HG03342 (cell line): Measurements from ENCODE around the gene SYT13.

Source experiments
- ATAC-seq: cut with Tn5 transposase; IDR thresholded peaks from one replicate; pipeline ENCODE4 v1.9.1; 2021; ENCODE audit warnings: mild to moderate bottlenecking, moderate library complexity; ENCODE audit not compliant: unreplicated experiment

The SYT13 gene

DNA sequence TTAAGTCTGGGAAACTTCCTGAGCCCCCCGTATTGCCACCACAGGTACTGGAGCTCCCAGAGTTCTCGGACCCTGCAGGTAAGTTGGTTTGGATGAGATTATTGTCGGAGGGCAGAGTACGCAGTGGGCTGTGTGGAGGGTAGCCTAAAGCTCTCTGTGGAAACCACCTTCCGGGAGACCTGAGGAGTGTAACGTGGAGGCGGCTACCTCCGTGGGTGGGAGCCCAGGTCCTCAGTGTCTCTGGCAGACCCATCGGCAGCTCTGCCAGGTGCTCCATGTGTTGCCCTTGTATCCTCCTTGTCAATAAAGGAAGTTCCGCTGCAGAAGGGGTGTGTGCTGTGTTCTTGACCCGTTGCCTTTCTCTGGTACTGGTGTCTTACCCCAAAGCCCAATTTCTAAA, 61.4 kb downstream of the SYT13 start:
- no peak for ATAC-seq

DNA sequence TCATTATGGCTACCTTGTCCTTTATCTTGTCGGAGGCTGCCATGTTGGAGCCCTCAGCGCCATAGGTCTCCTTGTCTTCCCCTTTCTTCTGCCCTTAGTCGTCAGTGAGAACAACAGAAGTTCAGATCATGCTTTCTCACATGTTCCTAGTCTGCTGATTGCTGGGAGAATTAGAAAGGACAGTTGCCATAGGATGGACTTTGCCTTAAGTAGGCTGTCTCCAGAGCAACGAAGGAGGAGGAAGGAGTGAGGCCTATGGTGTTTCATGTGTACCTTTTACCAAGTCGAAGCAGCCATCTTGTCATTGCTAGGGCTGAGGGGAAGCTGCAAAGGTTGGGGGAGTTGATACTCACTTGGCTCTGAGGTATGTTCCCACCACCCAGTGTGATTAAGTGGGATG, 62.6 kb downstream of the SYT13 start:
- no peak for ATAC-seq

DNA sequence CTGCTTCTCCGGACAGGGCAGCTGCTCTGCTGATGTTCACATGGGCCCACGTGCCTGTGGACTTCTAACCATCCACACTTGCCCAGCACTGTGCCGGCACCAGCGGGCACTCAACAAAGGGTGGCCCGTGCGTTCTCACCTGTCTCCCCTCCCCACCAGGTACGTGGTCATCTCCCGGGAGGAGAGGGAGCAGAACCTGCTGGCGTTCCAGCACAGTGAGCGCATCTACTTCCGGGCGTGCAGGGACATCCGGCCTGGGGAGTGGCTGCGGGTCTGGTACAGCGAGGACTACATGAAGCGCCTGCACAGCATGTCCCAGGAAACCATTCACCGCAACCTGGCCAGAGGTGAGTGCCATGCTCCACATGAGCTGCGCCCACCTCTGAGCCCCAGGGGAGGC, 66.7 kb downstream of the SYT13 start:
- no peak for ATAC-seq

DNA sequence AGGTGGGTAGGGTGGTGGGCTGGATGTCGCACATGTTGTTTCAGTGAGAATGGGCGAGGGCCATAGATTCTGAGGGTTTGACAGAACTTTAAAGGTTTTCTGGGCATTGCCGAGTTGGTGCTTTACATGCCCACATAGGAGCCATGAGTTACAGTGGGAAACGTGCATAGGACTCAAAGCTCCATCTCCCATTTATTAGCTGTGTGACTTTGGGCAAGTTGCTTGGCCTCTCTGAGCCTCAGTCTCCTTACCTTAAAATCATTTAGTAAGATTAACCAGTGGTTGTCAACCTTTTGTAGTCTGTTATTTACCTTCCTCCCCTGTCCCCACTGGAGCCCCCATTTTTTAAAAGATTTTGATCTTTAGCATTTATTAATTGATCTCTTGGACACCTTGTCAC, 67.4 kb downstream of the SYT13 start:
- ATAC-seq, result no peak

DNA sequence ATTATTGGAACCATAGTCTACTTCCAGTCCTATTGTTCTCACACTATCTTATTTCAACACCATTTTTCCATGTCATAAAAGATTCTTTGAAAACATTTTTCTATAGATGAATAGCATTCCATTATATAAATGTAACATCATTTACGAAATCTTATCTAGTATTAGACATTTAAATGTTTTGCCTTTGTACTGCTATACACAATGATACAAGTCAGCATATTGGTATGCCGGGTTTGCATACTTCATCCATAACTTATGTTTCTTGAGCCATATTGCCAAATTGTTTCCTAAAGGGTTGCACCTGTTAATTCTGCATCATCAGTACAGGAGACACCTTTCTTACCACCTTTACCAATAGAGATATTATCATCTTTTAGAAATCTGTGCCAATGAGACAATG, 68.2 kb downstream of the SYT13 start:
- ATAC-seq, result no peak

DNA sequence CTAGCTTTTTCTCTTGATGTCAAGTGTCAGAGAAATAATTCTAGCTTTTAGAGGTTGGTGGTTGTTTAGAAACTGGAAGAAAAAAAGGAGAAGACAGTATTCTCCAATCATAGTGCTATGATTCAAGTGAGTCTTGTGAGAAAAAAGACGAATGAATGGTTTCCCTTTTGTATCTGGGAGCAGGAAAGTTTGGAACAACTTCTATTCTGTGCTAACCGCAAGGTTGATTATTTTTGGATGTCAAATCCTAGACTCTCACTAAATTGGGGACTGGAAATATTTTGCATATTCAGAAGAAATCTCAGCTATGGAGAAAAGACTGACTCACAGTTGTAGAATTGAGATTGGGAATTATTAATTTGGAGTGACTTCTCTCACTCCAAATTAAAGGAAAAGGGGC, 69.2 kb downstream of the SYT13 start:
- no peak for ATAC-seq

DNA sequence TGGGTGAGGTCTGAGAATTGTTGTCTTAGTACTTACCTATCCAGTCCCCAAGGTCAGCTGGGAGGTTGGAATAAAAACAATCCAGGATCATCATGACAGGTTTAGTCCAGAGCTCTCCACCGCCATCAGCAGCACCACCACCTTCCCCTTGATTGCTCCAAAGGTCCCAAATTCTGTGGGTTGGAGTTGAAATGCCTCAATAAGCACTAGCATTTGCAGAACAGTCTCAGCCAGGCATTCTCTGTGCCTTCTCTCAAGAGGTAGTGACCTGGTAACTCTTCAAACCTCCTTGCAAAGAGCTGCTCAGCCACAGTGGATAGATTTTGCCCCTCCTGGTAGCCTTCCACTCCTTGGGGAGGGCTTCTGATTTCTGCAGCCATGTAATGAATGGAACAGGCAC, 70.1 kb downstream of the SYT13 start:
- ATAC-seq, result no peak

DNA sequence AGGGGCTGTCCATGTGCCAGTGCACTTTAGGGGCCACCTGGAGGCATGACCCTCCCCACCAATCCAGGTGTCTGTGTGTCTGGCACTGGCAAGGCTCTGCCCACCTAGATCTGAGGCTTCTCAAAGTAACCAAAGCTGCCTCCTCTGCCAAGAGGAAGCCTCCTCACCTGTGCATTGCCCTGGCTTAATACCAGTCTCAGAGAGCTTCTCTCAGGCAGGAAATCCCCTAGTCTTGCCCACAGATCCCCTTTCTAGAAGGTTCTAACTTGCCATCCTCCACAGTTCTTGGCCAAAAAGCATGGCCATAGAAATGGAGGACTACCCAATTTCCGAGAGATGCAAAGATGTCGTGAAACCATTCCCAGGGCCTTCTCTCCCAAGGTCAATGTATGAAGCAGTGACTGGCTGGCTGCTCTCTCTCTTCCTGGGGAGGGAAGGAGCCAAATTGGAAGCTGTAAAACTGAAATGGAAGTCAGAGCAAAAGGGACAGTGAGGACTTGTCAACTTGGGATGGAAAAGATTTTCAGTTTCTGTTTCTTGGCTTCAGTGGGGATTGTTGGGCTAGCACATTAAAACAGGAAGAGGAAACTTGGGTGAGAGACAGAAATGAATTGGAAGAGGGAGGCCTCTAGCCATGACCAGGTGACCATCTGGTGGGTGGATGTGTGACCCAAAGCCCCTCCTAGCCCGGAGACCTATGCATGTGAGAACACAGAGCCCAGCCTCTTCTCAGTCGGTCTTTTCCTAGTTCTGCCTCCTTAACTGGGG, 70.9 kb downstream of the SYT13 start:
- ATAC-seq, result no peak

DNA sequence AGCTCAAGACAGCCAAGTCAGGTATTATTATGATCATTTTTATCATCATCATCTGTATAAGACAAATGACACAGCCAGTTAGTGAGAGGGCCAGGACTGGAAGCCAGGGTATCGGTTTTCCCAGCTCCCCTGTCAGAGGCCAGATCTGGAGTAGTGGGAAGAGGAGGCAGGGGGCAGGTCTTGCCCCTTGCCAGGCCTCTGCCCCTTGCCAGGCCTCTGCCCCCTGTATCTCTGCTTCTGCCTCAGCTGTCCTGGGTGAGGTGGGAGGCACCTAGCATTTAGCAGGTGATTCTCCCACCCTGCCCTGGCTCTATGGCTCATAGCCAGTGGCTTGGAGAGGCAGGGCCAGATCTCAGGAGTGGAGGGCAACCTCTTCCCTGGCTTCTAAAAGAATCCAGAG, 72.4 kb downstream of the SYT13 start:
- ATAC-seq, result no peak

DNA sequence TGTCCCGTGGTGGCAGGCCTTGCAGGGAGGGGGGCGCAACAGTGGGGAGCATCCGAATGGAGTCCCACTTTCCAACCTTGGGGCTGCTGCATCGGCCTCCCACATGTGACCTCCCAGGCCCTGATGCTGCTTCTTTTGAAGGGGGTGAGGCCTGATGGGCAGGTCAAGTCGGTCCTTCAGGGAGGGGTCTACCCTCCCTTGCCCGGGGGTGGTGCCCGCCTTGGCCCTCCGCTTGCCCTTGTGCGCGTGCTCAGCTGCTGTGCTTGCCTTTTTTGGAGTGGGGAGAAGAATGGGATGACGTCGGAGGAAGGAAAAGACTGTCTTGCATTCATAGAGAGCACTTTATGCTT, 72.8 kb downstream of the SYT13 start:
- no peak for ATAC-seq

DNA sequence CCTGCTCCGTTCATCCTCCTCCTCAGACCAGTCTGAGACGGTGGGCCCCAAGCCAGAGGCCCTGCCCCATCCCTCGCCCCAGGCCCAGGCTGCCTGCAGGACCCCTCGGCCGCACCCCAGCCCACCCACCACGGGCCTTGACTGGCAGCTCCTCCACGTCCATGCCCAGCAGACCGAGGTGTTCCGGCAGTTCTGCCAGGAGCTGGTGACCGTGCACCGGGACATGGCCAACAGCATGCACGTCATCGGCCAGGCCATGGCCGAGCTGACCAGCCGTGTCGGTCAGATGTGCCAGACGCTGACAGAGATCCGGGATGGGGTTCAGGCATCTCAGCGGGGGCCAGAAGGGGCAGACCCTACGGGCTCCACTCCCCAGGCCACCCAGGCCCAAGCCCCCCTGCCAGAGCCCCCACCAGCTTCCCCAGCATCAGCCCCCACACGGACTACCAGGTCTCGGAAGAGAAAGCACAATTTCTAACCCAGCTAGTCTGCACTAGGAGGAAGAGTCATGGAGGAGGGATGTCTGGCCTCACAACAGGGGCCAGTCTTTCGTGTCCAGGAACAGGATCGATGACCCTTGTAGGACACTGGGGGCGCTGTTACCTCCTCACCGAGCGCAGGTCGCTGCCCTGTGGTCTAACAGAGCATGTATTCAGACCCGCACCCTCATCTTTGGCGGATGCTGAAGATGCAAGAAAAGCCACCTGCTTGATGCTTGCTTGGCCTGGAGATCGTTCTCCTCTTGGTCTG, 73.4 kb downstream of the SYT13 start:
- no peak for ATAC-seq

DNA sequence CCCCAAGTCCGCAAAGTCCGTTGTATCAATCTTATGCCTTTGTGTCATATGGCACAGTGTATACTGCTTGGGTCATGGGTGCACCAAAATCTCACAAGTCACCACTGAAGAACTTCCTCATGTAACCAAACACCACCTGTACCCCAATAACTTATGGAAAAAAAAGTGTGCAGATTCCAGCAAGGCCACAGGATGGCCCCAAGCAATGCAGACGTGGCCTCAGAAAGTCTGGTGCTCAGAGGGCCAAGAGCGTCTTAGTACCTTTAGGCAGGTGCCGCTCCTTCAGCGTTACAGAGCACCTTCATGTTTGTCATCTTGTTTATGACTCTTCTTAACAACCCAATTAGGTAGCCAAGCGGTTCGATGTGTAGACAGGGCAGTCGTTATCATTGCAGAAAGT, 74.4 kb downstream of the SYT13 start:
- no peak for ATAC-seq

DNA sequence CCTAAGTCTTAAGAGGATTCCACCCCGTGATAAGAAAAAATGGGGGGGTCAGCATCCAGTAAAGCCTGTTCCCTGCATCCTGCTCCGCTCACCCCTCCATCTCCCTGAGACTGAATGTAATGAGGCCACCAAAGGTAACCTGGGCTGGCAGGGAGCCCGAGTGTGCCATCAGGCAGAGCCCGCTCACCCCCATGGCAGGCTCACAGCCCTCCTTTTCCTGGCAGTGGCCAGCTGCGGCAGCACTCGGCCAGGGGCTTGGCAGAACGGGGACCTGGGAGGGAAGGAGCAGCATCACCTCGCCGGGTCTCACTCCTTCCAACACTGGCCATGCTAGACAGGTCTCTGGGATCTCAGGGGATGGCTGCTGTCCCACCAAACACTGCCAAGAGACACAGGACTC, 75.3 kb downstream of the SYT13 start:
- no peak for ATAC-seq

DNA sequence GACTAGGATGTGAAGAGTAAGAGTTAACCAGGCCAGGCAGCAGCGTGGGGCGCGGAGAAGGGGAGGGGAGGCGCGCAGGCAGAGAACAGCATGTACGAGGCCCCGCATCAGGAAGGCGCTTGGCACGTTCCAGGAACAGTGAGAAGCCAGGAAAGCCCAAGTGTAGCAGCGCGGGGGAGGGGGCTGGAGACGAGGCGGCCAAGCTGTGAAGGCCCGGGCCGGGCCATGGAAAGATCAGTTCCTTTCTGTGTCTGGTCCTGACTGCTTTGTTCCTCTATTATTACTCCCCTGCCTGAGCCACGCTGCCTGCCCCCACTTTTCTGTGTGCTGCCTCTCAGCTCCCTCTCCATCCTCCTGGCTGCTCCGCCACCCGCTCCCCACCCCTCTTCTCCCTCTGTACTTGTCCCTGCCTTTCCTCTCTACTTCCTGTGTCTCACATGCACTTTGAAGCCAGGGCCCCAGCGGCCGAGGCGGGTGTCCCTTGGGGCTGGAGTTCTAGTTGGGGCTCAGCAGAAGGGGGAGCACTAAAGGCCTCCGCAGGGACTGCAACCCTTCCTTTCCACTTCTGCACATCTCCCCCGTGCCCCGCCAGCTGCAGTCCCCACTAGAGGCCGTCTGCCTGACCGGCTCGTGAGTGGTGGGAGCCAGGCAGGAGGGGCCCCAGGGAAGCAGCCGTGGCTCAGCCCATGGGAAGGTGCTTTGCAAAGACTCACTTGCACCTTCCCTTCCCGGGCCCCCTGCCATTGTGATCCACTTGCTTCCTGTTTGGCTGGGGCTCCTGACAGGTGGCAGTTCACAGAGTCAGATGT, 76.0 kb downstream of the SYT13 start:
- no peak for ATAC-seq

DNA sequence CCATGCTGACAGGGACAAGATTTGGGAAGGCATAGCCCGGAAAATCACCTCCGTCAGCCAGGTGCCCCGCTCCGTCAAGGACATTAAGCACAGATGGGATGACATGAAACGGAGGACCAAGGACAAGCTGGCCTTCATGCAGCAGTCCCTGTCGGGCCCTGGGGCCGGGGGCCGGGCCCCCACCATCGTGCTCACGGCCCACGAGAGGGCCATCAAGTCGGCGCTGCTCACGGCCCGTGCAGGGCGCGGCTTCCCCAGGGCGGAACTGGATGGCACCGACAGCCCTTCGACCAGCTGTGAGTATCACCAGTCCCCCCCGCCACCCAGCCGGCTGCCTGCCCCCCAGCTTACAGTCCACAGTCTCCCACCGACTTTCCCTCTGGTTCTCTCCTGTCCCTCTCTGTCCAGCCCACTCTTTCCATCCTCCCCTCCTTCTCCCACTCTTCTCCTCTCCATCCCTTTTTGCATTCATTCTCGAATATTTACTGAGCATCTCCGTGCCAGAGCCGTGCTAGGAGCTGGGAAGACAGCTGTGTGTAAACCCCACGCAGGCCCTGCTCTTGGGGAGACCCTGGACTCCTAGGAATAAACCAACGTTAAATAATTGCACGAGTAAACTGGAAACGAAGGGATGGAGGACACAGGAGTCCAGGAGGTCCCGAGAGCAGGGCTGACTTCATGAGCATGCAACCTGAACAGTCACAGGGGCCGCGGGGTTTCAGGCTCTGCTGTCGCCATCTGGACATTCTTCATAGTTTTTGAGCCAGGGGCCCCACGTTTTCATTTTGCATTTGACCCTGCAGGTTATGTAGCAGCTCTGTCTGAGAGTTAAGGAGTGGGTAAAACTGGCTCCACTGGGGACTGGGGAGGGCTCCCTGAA, 76.9 kb downstream of the SYT13 start:
- ATAC-seq, result no peak

DNA sequence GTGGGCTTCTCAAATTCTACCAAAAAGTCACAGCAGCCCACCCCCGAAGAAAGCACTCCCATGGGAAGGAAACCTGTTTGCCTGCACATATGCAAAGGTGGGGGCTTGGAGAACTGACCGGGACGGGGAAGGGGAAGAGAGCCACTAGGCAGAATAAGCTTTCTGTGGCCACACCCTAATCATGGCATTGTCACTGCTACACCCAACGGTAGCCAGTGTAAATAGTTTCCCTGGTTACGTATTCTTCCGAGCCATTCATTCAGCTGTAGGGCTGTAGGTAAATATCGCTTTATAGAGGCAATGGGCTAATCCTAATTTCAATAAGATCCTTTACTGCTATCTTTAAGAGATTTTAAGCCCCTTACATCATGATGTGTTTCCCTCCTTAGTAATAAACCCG, 78.0 kb downstream of the SYT13 start:
- no peak for ATAC-seq

DNA sequence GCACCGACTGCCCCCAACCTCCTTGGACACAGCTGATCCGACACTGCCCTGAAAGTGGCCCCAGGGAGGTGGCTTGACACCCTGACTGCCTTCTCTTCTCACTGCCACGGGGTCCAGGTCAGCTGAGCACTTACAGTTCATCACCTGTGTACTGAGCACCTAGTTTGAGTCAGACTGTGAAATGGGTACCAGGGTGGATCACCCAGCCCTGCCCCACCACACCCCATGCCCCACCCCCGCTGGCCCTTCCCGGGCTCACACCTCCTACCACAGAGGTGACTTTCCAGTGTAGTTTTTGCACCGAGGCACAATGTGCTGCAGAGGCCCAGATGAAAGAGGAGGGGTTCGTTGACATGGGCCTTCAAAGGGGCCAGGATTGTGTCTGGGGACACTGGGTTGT, 80.2 kb downstream of the SYT13 start:
- no peak for ATAC-seq

DNA sequence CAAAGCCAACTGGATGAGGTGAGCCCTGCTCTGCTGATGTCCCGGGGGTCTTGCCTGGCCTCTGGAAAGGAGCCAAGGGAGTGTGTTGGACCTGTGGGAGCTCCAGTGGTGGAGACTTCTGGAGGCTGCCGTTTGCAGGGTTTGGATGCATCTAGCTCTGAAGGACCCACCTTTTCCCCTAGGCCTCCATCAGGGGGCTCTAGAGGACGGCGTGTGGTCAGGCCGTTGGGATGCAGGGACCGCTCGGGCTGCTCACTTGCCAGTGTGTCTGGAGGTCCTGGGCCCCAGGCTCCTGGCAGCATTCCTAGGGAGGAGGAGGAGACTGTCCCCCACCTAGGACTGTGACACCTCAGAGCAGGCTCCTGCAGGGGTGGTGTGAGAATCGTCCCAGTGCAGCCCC, 81.4 kb downstream of the SYT13 start:
- ATAC-seq, result no peak

DNA sequence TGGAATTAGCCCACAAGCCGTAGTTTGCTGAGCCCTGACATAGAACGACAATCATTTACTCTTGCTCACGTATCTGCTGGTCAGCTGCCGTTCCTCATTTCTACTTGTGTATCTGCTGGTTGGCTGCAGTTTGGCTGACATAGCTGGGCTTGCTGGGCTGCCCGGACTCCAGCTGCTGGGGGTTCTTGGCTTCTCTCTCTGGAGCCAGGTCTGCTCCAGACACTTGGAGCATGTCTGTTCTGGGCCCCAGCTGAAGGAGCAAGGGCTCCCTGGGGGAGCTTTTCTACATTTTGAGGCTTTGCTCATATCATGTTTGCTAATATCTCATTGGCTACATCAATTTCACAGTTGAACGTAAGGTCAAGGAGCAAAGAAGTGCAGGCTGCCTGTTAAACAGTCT, 92.4 kb downstream of the SYT13 start:
- ATAC-seq, result no peak
